ENCODE measurements around the gene TUBA4B.

The TUBA4B gene

GRCh38 chr2:219252900-219253752 is at the start of gene TUBA4B:
TSS of gene TUBA4B (plus strand) at chr2:219253243. CDS start at chr2:219253408, 165 bp downstream.
- peak within 1 kb of the TSS; percentile 36 for H3K27ac ChIP-seq
- TF ChIP-seq ZFX (IDR thresholded peaks at IDR 0.05; ENCODE audit: borderline replicate concordance) (no peak), CTCF (IDR thresholded peaks at IDR 0.05) (no peak)

GRCh38 chr2:219204425-219205164 is 48.4 kb upstream of the TUBA4B start:
- H3K27ac ChIP-seq: no peak overlapping the region
- TF ChIP-seq CTCF (IDR thresholded peaks at IDR 0.05): no peak
- no peak for TF ChIP-seq ZFX (IDR thresholded peaks at IDR 0.05; ENCODE audit: borderline replicate concordance)

GRCh38 chr2:219205165-219205538 is 47.9 kb upstream of the TUBA4B start:
- TF ChIP-seq CTCF (IDR thresholded peaks at IDR 0.05): no peak
- no peak for TF ChIP-seq ZFX (IDR thresholded peaks at IDR 0.05; ENCODE audit: borderline replicate concordance)
- peak overlapping the region; percentile 92; the same call in 1 of the 2 replicates for H3K27ac ChIP-seq

GRCh38 chr2:219205981-219206327 is 47.1 kb upstream of the TUBA4B start:
- peak overlapping the region; percentile 92 for H3K27ac ChIP-seq
- TF ChIP-seq CTCF (IDR thresholded peaks at IDR 0.05) (no peak), ZFX (IDR thresholded peaks at IDR 0.05; ENCODE audit: borderline replicate concordance) (no peak)

GRCh38 chr2:219206328-219207133 is 46.5 kb upstream of the TUBA4B start, which contains the start of gene ZFAND2B:
TSS of gene ZFAND2B (plus strand) at chr2:219206782. CDS start at chr2:219206988, 206 bp downstream.
- H3K27ac ChIP-seq: peak within 1 kb of the TSS; percentile 92
- no peak for TF ChIP-seq CTCF (IDR thresholded peaks at IDR 0.05)
- TF ChIP-seq ZFX (IDR thresholded peaks at IDR 0.05; ENCODE audit: borderline replicate concordance): no peak

- H3K27ac ChIP-seq: peak overlapping the region; percentile 92
- TF ChIP-seq CTCF (IDR thresholded peaks at IDR 0.05): no peak
- no peak for TF ChIP-seq ZFX (IDR thresholded peaks at IDR 0.05; ENCODE audit: borderline replicate concordance)
Observed at GRCh38 chr2:219207134-219207883, 45.7 kb upstream of the TUBA4B start.

Measured in 22Rv1 (cell line).